Activated CD4-positive, CD25-positive, alpha-beta regulatory T cell treated with anti-CD3 and anti-CD28 coated beads, Interleukin-2, amount 50 U/mL, for 24 hours (primary cell): ENCODE measurements around the gene PPP2R3B.
"Not testable (repeated sequence)": the region's sequence is repeated elsewhere in the genome, so short reads cannot be mapped to it uniquely, and the experiment has no call there.

Source experiments
- ATAC-seq, 2 donors: fragments of 150-1000 bp; cut with Tn5 transposase; one replicate each; pipeline ENCODE4 v1.10.0; 2021; ENCODE audit warnings: mild to moderate bottlenecking in 1 of 2, moderate library complexity in 1 of 2

Gene PPP2R3B, protein sequence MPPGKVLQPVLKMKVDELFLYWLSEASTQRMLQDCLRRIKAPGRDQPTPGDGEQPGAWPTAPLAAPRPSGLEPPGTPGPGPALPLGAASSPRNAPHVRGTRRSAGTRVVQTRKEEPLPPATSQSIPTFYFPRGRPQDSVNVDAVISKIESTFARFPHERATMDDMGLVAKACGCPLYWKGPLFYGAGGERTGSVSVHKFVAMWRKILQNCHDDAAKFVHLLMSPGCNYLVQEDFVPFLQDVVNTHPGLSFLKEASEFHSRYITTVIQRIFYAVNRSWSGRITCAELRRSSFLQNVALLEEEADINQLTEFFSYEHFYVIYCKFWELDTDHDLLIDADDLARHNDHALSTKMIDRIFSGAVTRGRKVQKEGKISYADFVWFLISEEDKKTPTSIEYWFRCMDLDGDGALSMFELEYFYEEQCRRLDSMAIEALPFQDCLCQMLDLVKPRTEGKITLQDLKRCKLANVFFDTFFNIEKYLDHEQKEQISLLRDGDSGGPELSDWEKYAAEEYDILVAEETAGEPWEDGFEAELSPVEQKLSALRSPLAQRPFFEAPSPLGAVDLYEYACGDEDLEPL

GRCh38 chrX:386768-387575 lies at the start of gene PPP2R3B:
Gene PPP2R3B (minus strand): TSS chrX:386907. CDS start chrX:386691, 216 bp downstream.
- peak; percentile 90 to 92 for ATAC-seq

DNA sequence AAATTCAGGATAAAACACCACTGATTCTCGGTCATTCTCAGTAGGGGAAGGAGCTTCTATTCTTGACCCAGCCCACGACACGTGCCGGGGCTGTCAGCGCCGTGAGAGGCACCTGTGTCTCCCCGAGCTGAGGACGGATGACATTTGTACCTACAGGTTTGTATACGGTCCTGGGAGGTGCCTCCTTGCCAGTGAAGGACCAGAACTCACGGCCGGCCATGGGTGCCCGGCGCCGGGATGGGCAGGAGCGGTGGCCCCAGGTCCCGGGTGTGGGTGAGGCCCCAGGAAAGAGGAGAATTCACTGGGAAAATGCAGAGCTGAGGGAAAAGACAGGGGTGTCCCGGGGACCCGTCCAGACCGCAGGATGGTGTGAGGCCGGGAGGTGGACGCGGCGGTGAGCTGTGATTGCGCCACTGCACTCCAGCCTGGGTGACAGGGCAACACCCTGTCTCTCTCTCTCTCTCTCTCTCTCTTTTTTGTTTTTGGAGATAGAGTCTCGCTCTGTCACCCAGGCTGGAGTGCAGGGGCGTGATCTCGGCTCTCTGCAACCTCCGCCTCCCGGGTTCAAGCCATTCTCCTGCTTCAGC lies 48.9 kb upstream of the PPP2R3B start:
- no peak for ATAC-seq

GRCh38 chrX:434946-435345 lies 48.2 kb upstream of the PPP2R3B start:
- ATAC-seq, result no peak

GRCh38 chrX:433771-434170 lies 47.1 kb upstream of the PPP2R3B start:
- no peak for ATAC-seq

DNA sequence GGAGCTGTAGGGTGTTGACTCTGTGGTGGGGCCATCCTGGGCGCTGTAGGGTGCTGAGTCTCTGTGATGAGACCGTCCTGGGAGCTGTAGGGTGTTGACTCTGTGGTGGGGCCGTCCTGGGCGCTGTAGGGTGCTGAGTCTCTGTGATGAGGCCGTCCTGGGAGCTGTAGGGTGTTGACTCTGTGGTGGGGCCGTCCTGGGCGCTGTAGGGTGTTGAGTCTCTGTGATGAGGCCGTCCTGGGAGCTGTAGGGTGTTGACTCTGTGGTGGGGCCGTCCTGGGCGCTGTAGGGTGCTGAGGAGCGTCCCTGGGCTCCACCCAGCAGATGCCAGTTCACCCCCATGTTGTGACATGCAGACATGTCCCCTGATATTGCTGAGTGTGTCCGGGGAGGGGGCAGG lies 46.0 kb upstream of the PPP2R3B start:
- ATAC-seq, result not testable (repeated sequence)

DNA sequence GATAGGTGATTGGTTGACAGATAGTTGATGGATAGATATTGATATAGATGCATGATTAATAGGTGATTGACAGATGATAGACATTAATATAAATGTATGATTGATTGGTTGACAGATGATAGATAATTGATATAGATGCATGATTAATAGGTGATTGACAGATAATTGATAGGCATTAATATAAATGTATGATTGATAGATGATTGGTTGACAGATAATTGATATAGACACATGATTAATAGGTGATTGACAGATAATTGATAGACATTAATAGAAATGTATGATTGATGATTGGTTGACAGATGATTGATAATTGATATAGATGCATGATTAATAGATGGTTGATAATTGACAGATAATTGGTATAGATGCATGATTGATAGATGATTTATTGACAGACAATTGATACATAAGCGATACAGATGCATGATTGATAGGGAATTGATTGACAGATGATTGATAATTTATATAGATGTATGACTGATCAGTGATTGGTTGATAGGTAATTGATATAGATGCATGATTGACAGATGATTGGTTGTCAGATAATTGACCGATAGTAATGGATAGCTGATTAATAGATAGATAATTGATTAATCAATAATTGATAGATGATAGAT lies 44.9 kb upstream of the PPP2R3B start:
- ATAC-seq, result no peak

DNA sequence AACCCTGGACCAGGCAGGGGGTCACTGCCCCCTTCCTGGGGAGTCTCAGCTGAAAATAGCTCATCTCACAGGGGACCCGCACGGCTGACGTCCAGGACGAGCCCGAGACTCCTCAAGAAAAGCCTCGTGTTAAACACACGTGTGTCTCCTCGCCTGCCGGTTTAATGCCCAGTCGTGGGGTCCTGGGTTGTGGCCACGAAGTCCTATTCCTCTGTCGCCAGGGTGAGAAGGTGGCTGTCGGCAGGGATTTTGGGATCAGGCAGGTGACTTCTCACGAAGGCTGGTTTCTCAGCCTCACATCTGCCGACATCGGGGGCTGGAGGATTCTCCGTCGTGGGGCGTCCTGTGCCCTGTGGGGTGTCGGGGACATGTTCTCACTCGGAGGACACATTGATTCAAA lies 44.3 kb upstream of the PPP2R3B start:
- ATAC-seq, result no peak

DNA sequence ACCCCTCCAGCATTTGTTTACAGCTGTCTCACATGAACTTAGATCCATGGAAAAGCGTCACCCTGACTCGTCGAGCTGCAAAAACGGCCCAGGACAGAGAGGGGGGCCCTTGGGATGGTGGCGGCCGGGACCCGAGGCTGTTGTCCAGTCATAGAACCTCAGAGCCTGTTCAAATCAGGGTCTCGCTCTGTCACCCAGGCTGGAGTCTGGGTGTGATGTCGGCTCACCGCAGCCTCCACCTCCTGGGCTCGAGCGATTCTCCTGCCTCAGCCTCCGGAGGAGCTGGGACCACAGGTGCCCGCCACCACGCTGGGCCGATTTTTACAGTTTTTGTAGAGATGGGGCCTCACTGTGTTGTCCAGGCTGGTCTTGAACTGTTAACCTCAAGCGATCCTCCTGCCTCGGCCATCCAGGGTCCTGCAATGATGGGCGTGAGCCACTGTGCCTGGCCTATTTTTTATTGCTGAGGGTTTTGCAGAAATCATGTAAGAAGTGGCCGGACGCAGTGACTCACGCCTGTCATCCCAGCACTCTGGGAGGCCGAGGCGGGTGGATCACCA lies 42.6 kb upstream of the PPP2R3B start:
- no peak for ATAC-seq

DNA sequence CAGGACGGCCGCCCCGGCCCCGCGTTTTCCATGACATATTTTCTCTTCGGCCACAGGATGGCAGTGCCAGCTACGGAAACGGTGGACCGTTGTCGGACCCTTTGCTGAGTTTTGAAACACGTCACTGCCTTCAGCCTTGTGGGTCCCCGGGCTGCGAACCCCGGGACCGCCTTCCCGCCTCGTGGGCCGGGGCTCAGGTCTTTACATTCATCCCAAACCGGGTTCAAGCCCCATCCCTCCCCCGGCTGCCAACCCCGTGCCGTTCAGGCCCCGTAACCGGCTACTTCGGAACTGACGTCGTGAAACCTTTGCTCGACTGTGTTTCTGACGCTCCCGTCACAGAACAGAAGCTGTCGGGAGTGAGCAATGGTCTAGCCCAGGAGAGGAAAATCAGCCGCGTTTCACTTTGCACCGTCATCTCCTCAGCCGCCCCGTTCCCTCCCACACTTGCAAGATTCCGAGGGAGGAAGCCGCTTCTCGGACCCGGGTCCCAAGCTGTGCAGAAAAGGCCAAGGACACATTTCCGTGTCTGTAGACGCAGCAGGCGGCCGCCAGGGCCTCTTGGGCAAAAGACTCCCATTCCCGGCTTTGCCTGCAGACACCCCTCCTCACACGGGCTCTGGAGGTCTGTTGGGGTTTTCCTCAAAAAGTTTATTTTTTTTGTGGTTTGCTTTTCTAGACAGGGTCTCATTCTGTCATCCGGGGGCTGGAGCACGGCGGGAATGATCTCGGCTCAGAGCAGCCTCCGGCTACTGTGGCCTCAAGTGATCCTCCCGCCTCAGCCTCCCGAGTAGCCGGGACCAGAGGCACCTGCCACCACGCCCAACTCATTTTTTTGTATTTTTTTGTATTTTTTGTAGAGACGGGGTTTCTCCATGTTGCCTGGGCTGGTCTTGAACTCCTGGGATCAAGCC lies 41.4 kb upstream of the PPP2R3B start:
- ATAC-seq, result peak in 1 of 2 donors; percentile 60

- no peak for ATAC-seq
These were observed 40.2 kb upstream of the PPP2R3B start for GRCh38 chrX:426881-427280.

GRCh38 chrX:425056-425455 lies 38.3 kb upstream of the PPP2R3B start:
- ATAC-seq, result no peak

GRCh38 chrX:421646-422391 lies 35.1 kb upstream of the PPP2R3B start:
- no peak for ATAC-seq

GRCh38 chrX:420496-421223 lies 34.0 kb upstream of the PPP2R3B start:
- ATAC-seq, result no peak

- ATAC-seq, result no peak
These were observed 32.4 kb upstream of the PPP2R3B start for GRCh38 chrX:418927-419729.

DNA sequence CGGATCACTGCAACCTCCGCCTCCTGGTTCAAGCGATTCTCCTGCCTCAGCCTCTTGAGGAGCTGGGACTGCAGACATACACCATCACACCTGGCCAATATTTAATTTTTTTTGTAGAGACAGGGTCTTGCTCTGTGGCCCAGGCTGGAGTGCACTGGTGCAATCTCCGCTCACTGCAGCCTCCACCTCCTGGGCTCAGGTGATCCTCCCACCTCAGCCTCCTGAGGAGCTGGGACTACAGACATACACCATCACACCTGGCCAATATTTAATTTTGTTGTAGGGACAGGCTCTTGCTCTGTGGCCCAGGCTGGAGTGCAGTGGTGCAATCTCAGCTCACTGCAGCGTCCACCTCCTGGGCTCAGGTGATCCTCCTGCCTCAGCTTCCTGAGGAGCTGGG lies 28.8 kb upstream of the PPP2R3B start:
- ATAC-seq, result not testable (repeated sequence)

GRCh38 chrX:413322-414201 lies 26.9 kb upstream of the PPP2R3B start:
- ATAC-seq, result no peak

DNA sequence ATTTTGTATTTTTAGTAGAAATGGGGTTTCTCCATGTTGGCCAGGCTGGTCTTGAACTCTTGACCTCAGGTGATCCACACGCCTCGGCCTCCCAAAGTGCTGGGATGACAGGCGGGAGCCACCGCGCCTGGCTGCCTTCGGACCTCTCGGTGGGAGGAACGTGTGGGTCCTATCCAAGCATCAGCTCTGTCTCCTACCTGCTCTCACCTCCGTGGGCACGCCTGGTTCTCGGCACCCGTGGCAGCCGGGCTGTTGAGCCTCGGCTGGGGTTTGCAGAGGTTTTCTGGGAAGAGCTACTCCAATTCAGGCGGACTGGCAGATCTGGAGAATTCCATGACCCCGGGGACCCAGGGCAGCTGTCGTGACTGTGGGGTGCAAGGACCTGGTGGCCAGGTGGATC lies 23.6 kb upstream of the PPP2R3B start:
- no peak for ATAC-seq

GRCh38 chrX:405149-405548 lies 18.4 kb upstream of the PPP2R3B start:
- ATAC-seq, result no peak
